GM19468 (cell line): ENCODE measurements around the gene GRID1.
A peak's percentile ranks its signal among the peaks of the same experiment; 100 is the strongest.
"Not testable (repeated sequence)": the region's sequence is repeated elsewhere in the genome, so short reads cannot be mapped to it uniquely, and the experiment has no call there.

Experiments
- ATAC-seq: cut with Tn5 transposase; IDR thresholded peaks from one replicate; pipeline ENCODE4 v1.9.1; 2021; ENCODE audit warnings: mild to moderate bottlenecking, moderate library complexity, moderate number of reproducible peaks; ENCODE audit not compliant: unreplicated experiment; ENCODE audit errors: extremely low read depth

GRID1 gene

GRCh38 chr10:86036544-86036831 lies 330.1 kb downstream of the GRID1 start:
- no peak for ATAC-seq

- ATAC-seq = no peak
Measured at GRCh38 chr10:86035791-86036543, 330.6 kb downstream of the GRID1 start.

- ATAC-seq = no peak
Measured at GRCh38 chr10:86034710-86035109, 331.9 kb downstream of the GRID1 start.

- no peak for ATAC-seq
Measured at GRCh38 chr10:86033581-86033980, 333.0 kb downstream of the GRID1 start.

- not testable (repeated sequence) for ATAC-seq
Measured at GRCh38 chr10:86032087-86032486, 334.5 kb downstream of the GRID1 start.

GRCh38 chr10:86030312-86030711 lies 336.3 kb downstream of the GRID1 start:
- ATAC-seq = no peak

- ATAC-seq = no peak
Measured at GRCh38 chr10:86027346-86027745, 339.2 kb downstream of the GRID1 start.

- no peak for ATAC-seq
Measured at GRCh38 chr10:86025509-86025908, 341.1 kb downstream of the GRID1 start.

GRCh38 chr10:86024281-86025041 lies 342.1 kb downstream of the GRID1 start:
- no peak for ATAC-seq

GRCh38 chr10:86023931-86024280 lies 342.7 kb downstream of the GRID1 start:
- ATAC-seq = no peak

- no peak for ATAC-seq
Measured at GRCh38 chr10:86023336-86023735, 343.3 kb downstream of the GRID1 start.

GRCh38 chr10:86022906-86023305 lies 343.7 kb downstream of the GRID1 start:
- ATAC-seq = no peak

GRCh38 chr10:86020134-86020533 lies 346.5 kb downstream of the GRID1 start:
- ATAC-seq = no peak

- no peak for ATAC-seq
Measured at GRCh38 chr10:86019141-86019540, 347.5 kb downstream of the GRID1 start.

- no peak for ATAC-seq
Measured at GRCh38 chr10:86018735-86019058, 347.9 kb downstream of the GRID1 start.

GRCh38 chr10:86017841-86018734 lies 348.5 kb downstream of the GRID1 start:
- ATAC-seq = peak; percentile 70

GRCh38 chr10:86013568-86013967 lies 353.0 kb downstream of the GRID1 start:
- ATAC-seq = no peak

GRCh38 chr10:86007171-86007570 lies 359.4 kb downstream of the GRID1 start:
- no peak for ATAC-seq

- ATAC-seq = no peak
Measured at GRCh38 chr10:86004337-86004736, 362.3 kb downstream of the GRID1 start.

- no peak for ATAC-seq
Measured at GRCh38 chr10:86003201-86003621, 363.4 kb downstream of the GRID1 start.

- no peak for ATAC-seq
Measured at GRCh38 chr10:86001521-86001920, 365.1 kb downstream of the GRID1 start.
